ENCODE data around the gene WHRN. TPM values are rescaled to one million over a fixed set of nuclear protein-coding genes. Genes with fewer than 3 reads are reported as not detected.

Gene WHRN
- total and polyA plus RNA-seq, 2 donors from 2014 or later, result 4.4 to 14.8 TPM

DNA sequence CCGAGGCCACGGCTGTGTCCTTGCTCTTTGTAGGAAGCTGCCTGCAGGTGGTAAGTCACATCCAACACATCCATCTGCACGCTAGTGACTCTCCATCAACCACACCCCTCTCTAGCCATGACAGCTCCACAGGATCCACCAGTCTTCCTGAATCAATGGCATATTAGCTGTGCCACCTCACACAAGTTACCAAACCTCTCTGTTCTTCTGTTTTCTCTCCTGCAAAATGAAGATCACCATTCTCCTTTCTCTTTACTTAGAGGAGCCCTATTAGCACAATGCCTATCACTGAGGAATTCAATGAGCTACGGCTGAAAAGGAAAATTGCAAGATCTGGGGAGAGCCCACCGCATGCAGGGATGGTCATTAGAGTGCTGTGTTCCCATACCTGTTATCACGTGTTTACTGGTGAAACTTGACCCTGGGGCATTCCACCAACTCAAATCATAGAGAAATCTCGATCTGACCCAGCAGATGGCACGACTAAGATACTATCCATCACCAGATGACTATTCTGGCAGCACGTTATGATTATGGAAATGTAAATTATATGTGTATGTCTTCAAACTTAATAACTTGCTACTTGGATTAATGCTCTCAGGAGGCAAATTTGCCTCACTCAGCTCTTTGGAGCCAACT lies 20.9 kb downstream of the WHRN start:
- Histone ChIP-seq H3K9ac (ENCODE audit: low read length in 3 of 3) (no peak overlapping the region), H3K4me3 (ENCODE audit: low read length in 3 of 3) (no peak overlapping the region), H3K9me3 (ENCODE audit: control insufficient read depth in 2 of 3, insufficient read depth in 1 of 3, low read length in 3 of 3) (no peaks in the 10 kb centered on the region), H3K4me1 (ENCODE audit: control insufficient read depth in 2 of 3, insufficient read depth in 2 of 3, low read depth in 1 of 3, low read length in 3 of 3) (no peaks in the 10 kb centered on the region), H3K36me3 (ENCODE audit: control insufficient read depth in 2 of 3, insufficient read depth in 3 of 3, low read length in 3 of 3) (no peaks in the 10 kb centered on the region), H3K27me3 (ENCODE audit: control insufficient read depth, insufficient read depth, low read length) (no peaks in the 10 kb centered on the region), H3K27ac (ENCODE audit: low read depth in 2 of 2, low read length in 2 of 2) (no peak overlapping the region)
- FAIRE-seq (no peak), DNase-seq (no peak)
- intact Hi-C loops (cut with DNase I), result no loop called here
- TF ChIP-seq, protein P1, sequence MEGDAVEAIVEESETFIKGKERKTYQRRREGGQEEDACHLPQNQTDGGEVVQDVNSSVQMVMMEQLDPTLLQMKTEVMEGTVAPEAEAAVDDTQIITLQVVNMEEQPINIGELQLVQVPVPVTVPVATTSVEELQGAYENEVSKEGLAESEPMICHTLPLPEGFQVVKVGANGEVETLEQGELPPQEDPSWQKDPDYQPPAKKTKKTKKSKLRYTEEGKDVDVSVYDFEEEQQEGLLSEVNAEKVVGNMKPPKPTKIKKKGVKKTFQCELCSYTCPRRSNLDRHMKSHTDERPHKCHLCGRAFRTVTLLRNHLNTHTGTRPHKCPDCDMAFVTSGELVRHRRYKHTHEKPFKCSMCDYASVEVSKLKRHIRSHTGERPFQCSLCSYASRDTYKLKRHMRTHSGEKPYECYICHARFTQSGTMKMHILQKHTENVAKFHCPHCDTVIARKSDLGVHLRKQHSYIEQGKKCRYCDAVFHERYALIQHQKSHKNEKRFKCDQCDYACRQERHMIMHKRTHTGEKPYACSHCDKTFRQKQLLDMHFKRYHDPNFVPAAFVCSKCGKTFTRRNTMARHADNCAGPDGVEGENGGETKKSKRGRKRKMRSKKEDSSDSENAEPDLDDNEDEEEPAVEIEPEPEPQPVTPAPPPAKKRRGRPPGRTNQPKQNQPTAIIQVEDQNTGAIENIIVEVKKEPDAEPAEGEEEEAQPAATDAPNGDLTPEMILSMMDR (IDR thresholded peaks at IDR 0.05; ENCODE audit: borderline replicate concordance, extremely low read depth, insufficient read depth), result no peak

DNA sequence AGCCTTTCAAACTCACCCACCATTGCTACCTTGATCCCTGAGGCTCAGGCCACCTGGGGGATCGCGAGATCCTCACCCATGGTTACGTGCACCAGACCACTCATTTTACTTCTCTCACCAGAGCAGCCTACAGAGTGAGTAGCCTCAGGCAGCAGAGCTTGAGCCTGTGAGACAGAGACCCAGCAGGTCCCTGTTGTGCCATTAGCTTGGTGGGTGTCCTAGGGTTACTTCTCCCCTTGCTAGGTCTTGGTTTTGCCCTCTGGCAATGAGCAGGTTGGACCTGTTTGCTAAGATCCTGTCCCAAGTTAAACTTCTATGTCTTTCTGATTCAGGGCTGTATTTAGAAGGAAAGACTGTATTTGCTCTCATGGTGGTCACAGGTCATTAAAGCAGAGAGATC lies 21.8 kb downstream of the WHRN start:
- no peak for FAIRE-seq
- Histone ChIP-seq H3K4me1 (ENCODE audit: control insufficient read depth in 2 of 3, insufficient read depth in 2 of 3, low read depth in 1 of 3, low read length in 3 of 3) (no peaks in the 10 kb centered on the region), H3K27me3 (ENCODE audit: control insufficient read depth, insufficient read depth, low read length) (no peaks in the 10 kb centered on the region), H3K36me3 (ENCODE audit: control insufficient read depth in 2 of 3, insufficient read depth in 3 of 3, low read length in 3 of 3) (no peaks in the 10 kb centered on the region), H3K27ac (ENCODE audit: low read depth in 2 of 2, low read length in 2 of 2) (no peak overlapping the region), H3K9me3 (ENCODE audit: control insufficient read depth in 2 of 3, insufficient read depth in 1 of 3, low read length in 3 of 3) (no peaks in the 10 kb centered on the region), H3K9ac (ENCODE audit: low read length in 3 of 3) (no peak overlapping the region), H3K4me3 (ENCODE audit: low read length in 3 of 3) (no peak overlapping the region)
- intact Hi-C loops (cut with DNase I), result no loop called here
- TF ChIP-seq, protein P1 (IDR thresholded peaks at IDR 0.05; ENCODE audit: borderline replicate concordance, extremely low read depth, insufficient read depth), result no peak
- peak in 1 of 5 donors; percentile 13 for DNase-seq

DNA sequence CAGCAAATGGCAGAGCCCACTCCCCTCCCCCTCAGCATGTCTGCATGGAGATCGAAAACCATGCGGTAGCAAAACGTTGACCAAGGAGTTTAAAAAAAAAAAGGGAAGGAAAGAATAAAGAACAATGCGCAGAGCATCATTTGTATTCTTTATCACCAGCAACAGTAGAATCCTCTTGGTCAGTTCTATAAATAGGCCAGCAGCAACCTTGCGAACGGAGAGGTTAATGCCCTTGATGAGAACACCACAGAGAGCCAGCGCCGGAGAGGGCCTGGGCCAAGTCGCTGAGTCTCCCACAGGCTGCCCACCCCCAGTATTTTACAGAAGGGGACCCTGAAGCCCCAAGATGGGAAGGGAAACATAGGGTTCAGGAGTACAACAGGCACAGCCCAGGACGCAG lies 22.7 kb downstream of the WHRN start:
- H3K27me3 ChIP-seq (ENCODE audit: control insufficient read depth, insufficient read depth, low read length), result no peaks in the 10 kb centered on the region
- TF ChIP-seq, protein P1 (IDR thresholded peaks at IDR 0.05; ENCODE audit: borderline replicate concordance, extremely low read depth, insufficient read depth), result no peak
- H3K36me3 ChIP-seq (ENCODE audit: control insufficient read depth in 2 of 3, insufficient read depth in 3 of 3, low read length in 3 of 3), result no peaks in the 10 kb centered on the region
- H3K4me3 ChIP-seq (ENCODE audit: low read length in 3 of 3), result no peak overlapping the region
- no peak for FAIRE-seq
- H3K9me3 ChIP-seq (ENCODE audit: control insufficient read depth in 2 of 3, insufficient read depth in 1 of 3, low read length in 3 of 3), result no peaks in the 10 kb centered on the region
- H3K9ac ChIP-seq (ENCODE audit: low read length in 3 of 3), result no peak overlapping the region
- H3K27ac ChIP-seq (ENCODE audit: low read depth in 2 of 2, low read length in 2 of 2), result no peak overlapping the region
- no peak for DNase-seq
- intact Hi-C loops (cut with DNase I), result no loop called here
- no peaks in the 10 kb centered on the region for H3K4me1 ChIP-seq (ENCODE audit: control insufficient read depth in 2 of 3, insufficient read depth in 2 of 3, low read depth in 1 of 3, low read length in 3 of 3)

DNA sequence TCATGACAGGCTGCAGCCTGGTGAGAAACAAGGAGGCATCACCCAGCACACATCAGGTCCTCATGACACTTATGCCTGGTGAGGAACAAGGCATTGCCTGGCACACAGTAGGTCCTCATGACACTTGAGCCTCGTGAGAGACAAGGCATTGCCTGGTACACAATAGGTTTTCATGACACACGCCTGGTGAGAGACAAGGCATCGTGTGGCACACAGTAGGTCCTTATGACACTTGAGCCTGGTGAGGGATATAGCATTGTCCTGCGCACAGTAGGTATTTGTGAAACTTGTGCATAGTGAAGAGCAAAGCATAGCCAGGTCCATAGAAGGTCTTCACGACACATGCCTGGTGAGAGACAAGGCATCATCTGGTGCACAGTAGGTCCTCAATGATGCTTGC lies 23.5 kb downstream of the WHRN start:
- TF ChIP-seq, protein P1 (IDR thresholded peaks at IDR 0.05; ENCODE audit: borderline replicate concordance, extremely low read depth, insufficient read depth), result no peak
- intact Hi-C loops (cut with DNase I), result no loop called here
- no peak for DNase-seq
- Histone ChIP-seq H3K4me3 (ENCODE audit: low read length in 3 of 3) (no peak overlapping the region), H3K9me3 (ENCODE audit: control insufficient read depth in 2 of 3, insufficient read depth in 1 of 3, low read length in 3 of 3) (no peaks in the 10 kb centered on the region), H3K27me3 (ENCODE audit: control insufficient read depth, insufficient read depth, low read length) (no peaks in the 10 kb centered on the region), H3K36me3 (ENCODE audit: control insufficient read depth in 2 of 3, insufficient read depth in 3 of 3, low read length in 3 of 3) (peaks cover 0 to 3% (median 0%) of the 10 kb centered on the region in 3 donors), H3K9ac (ENCODE audit: low read length in 3 of 3) (no peak overlapping the region), H3K27ac (ENCODE audit: low read depth in 2 of 2, low read length in 2 of 2) (no peak overlapping the region), H3K4me1 (ENCODE audit: control insufficient read depth in 2 of 3, insufficient read depth in 2 of 3, low read depth in 1 of 3, low read length in 3 of 3) (no peaks in the 10 kb centered on the region)
- FAIRE-seq, result no peak

Data from kidney (tissue), 14 donors.